Measurements from ENCODE around the gene ACRBP. TPM values are rescaled to one million over a fixed set of nuclear protein-coding genes. Genes with fewer than 3 reads are reported as not detected.

Gene ACRBP
- total and polyA plus RNA-seq, 2 experiments from 2014 or later: not detected

GRCh38 chr12:6635856-6636531, 11.2 kb downstream of the ACRBP start, which contains the start of gene LPAR5:
TSS of gene LPAR5 (minus strand) at chr12:6635959. CDS start at chr12:6621248, 14,711 bp downstream.
- H3K36me3 ChIP-seq (ENCODE audit: low read depth): no peaks in the 10 kb centered on the region
- H3K4me1 ChIP-seq (ENCODE audit: insufficient read depth): peaks cover 8% of the 10 kb centered on the region; the same call in 1 of the 2 replicates
- in situ Hi-C loops (cut with MboI): no loop called here
- H4K20me1 ChIP-seq (ENCODE audit: insufficient read depth): no peaks in the 10 kb centered on the region
- H3K4me3 ChIP-seq: no peak within 1 kb of the TSS
- no peak within 1 kb of the TSS for H3K4me2 ChIP-seq (ENCODE audit: unreplicated experiment)
- no peak for TF ChIP-seq EZH2phosphoT487 (IDR thresholded peaks at IDR 0.05; ENCODE audit: insufficient read depth, low read depth)
- H2AFZ ChIP-seq: peak within 1 kb of the TSS; percentile 43
- DNase-seq: peak; percentile 80
- WGBS, 2 experiments (ENCODE audit: low coverage in 1 of 2, low lambda C conversion rate in 2 of 2, missing lambda C conversion rate in 2 of 2): 18 to 21% methylated on average over 17 to 18 of the region's 18 CpGs
- H3K9me2 ChIP-seq (ENCODE audit: insufficient read depth): no peaks in the 10 kb centered on the region
- no peaks in the 10 kb centered on the region for H3F3A ChIP-seq (ENCODE audit: insufficient read depth)
- H3K27ac ChIP-seq: no peak within 1 kb of the TSS
- H3K9me3 ChIP-seq (ENCODE audit: low read depth): no peaks in the 10 kb centered on the region
- H3K79me2 ChIP-seq (ENCODE audit: insufficient read depth): no peaks in the 10 kb centered on the region
- H3K9ac ChIP-seq: peak within 1 kb of the TSS; percentile 14; the same call in 1 of the 2 replicates
- no peaks in the 10 kb centered on the region; the same call in 1 of the 2 replicates for H3K27me3 ChIP-seq (replicated peaks; ENCODE audit: insufficient read depth)

DNA sequence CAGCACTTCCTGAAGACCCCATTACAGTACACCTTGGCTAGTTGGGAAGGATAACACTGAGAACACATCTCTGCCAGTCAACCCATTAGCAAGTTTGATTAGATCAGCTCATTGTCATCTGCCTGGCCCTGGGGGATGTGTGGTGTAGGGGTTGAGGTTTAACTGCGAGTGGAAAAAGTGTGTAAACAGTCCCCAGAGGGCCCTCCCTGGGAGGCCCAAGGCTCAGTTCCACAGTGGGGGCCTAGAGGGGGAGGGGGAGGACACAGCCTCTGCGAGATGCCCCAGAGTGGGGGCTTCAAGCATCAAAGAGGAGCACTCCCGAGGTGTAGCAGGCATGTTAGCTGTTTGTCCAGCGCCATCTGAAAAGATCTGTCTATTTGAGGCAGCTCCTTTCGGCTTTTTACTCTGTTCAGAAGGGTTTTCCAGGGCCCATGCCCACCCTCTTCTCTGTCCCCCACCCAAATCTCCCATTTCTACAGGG, 11.8 kb downstream of the ACRBP start:
- DNase-seq: peak; percentile 22
- no peak overlapping the region for H3K4me2 ChIP-seq (ENCODE audit: unreplicated experiment)
- H3K4me1 ChIP-seq (ENCODE audit: insufficient read depth): peaks cover 8% of the 10 kb centered on the region; the same call in 1 of the 2 replicates
- H3K9ac ChIP-seq: peak overlapping the region; percentile 14; the same call in 1 of the 2 replicates
- no peaks in the 10 kb centered on the region for H3F3A ChIP-seq (ENCODE audit: insufficient read depth)
- in situ Hi-C loops (cut with MboI): no loop called here
- no peaks in the 10 kb centered on the region for H3K79me2 ChIP-seq (ENCODE audit: insufficient read depth)
- H3K27ac ChIP-seq: no peak overlapping the region
- no peaks in the 10 kb centered on the region for H4K20me1 ChIP-seq (ENCODE audit: insufficient read depth)
- WGBS, 2 experiments (ENCODE audit: low coverage in 1 of 2, low lambda C conversion rate in 2 of 2, missing lambda C conversion rate in 2 of 2): 59 to 80% methylated on average over 4 to 5 of the region's 5 CpGs
- H2AFZ ChIP-seq: peak overlapping the region; percentile 43
- H3K4me3 ChIP-seq: no peak overlapping the region
- H3K9me3 ChIP-seq (ENCODE audit: low read depth): no peaks in the 10 kb centered on the region
- no peak for TF ChIP-seq EZH2 (IDR thresholded peaks at IDR 0.05; ENCODE audit: insufficient read depth, poor library complexity, severe bottlenecking)
- TF ChIP-seq EZH2phosphoT487 (IDR thresholded peaks at IDR 0.05; ENCODE audit: insufficient read depth, low read depth): no peak
- no peaks in the 10 kb centered on the region for H3K27me3 ChIP-seq (replicated peaks; ENCODE audit: insufficient read depth)
- H3K9me2 ChIP-seq (ENCODE audit: insufficient read depth): no peaks in the 10 kb centered on the region
- H3K36me3 ChIP-seq (ENCODE audit: low read depth): no peaks in the 10 kb centered on the region

- H3K4me1 ChIP-seq (ENCODE audit: insufficient read depth): peaks cover 8% of the 10 kb centered on the region; the same call in 1 of the 2 replicates
- no peak overlapping the region for H3K9ac ChIP-seq
- no peak overlapping the region for H2AFZ ChIP-seq
- no peaks in the 10 kb centered on the region for H3K27me3 ChIP-seq (replicated peaks; ENCODE audit: insufficient read depth)
- in situ Hi-C loops (cut with MboI): no loop called here
- TF ChIP-seq EZH2phosphoT487 (IDR thresholded peaks at IDR 0.05; ENCODE audit: insufficient read depth, low read depth) (no peak), EZH2 (IDR thresholded peaks at IDR 0.05; ENCODE audit: insufficient read depth, poor library complexity, severe bottlenecking) (no peak)
- DNase-seq: no peak
- no peaks in the 10 kb centered on the region for H3K9me3 ChIP-seq (ENCODE audit: low read depth)
- no peak overlapping the region for H3K4me2 ChIP-seq (ENCODE audit: unreplicated experiment)
- no peak overlapping the region for H3K27ac ChIP-seq
- no peaks in the 10 kb centered on the region for H4K20me1 ChIP-seq (ENCODE audit: insufficient read depth)
- no peaks in the 10 kb centered on the region for H3K9me2 ChIP-seq (ENCODE audit: insufficient read depth)
- 75 to 76% methylated on average over 20 to 21 of the region's 21 CpGs for WGBS, 2 experiments (ENCODE audit: low coverage in 1 of 2, low lambda C conversion rate in 2 of 2, missing lambda C conversion rate in 2 of 2)
- H3F3A ChIP-seq (ENCODE audit: insufficient read depth): no peaks in the 10 kb centered on the region
- H3K79me2 ChIP-seq (ENCODE audit: insufficient read depth): no peaks in the 10 kb centered on the region
- H3K4me3 ChIP-seq: no peak overlapping the region
- no peaks in the 10 kb centered on the region for H3K36me3 ChIP-seq (ENCODE audit: low read depth)
These were observed 14.9 kb downstream of the ACRBP start for GRCh38 chr12:6632026-6632983.

- H3K9ac ChIP-seq: no peak overlapping the region
- H3K9me3 ChIP-seq (ENCODE audit: low read depth): no peaks in the 10 kb centered on the region
- no peak overlapping the region for H3K4me2 ChIP-seq (ENCODE audit: unreplicated experiment)
- TF ChIP-seq EZH2phosphoT487 (IDR thresholded peaks at IDR 0.05; ENCODE audit: insufficient read depth, low read depth) (no peak), EZH2 (IDR thresholded peaks at IDR 0.05; ENCODE audit: insufficient read depth, poor library complexity, severe bottlenecking) (no peak)
- no peaks in the 10 kb centered on the region for H3K36me3 ChIP-seq (ENCODE audit: low read depth)
- H4K20me1 ChIP-seq (ENCODE audit: insufficient read depth): no peaks in the 10 kb centered on the region
- 69 to 78% methylated on average over 2 to 3 of the region's 3 CpGs for WGBS, 2 experiments (ENCODE audit: low coverage in 1 of 2, low lambda C conversion rate in 2 of 2, missing lambda C conversion rate in 2 of 2)
- no peaks in the 10 kb centered on the region for H3K9me2 ChIP-seq (ENCODE audit: insufficient read depth)
- H3F3A ChIP-seq (ENCODE audit: insufficient read depth): no peaks in the 10 kb centered on the region
- DNase-seq: no peak
- H3K27me3 ChIP-seq (replicated peaks; ENCODE audit: insufficient read depth): no peaks in the 10 kb centered on the region
- H3K4me1 ChIP-seq (ENCODE audit: insufficient read depth): peaks cover 8% of the 10 kb centered on the region; the same call in 1 of the 2 replicates
- no peak overlapping the region for H3K27ac ChIP-seq
- in situ Hi-C loops (cut with MboI): no loop called here
- no peaks in the 10 kb centered on the region for H3K79me2 ChIP-seq (ENCODE audit: insufficient read depth)
- no peak overlapping the region for H3K4me3 ChIP-seq
- no peak overlapping the region for H2AFZ ChIP-seq
These were observed 15.7 kb downstream of the ACRBP start for GRCh38 chr12:6631549-6631961.
